VCaP (cell line): ENCODE measurements around the gene DACH1.

ENCODE experiments used
- H3K27ac ChIP-seq: fragments of 450-650 bp; 2 replicates; pipeline ENCODE4 v1.5.1; 2017
- TF ChIP-seq, protein P1 (sequence below): fragments of 450-650 bp; conservative IDR thresholded peaks from 2 replicates; pipeline ENCODE4 v1.5.1; 2017; ENCODE audit warnings: mild to moderate bottlenecking, moderate library complexity

Gene DACH1

DNA sequence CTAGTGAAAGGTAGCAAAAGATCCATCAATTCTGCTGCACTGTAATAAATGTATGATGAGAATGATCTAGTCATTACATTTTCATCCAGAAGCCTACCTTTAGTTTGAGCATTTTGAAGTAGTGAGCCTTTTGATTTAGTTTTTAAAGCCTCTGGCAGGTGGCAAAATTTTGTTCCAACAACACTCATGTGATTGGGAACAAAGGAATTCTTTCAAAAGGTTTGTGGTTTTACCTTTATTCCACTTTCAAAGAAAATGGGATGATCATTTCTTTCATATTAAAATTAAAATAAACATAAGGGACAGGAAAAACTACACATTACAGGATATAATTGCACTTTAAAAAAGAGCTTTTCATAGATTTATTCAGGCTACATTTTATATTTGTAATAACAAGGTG, 260.2 kb downstream of the DACH1 start:
- no peak overlapping the region for H3K27ac ChIP-seq
- TF ChIP-seq, protein P1, sequence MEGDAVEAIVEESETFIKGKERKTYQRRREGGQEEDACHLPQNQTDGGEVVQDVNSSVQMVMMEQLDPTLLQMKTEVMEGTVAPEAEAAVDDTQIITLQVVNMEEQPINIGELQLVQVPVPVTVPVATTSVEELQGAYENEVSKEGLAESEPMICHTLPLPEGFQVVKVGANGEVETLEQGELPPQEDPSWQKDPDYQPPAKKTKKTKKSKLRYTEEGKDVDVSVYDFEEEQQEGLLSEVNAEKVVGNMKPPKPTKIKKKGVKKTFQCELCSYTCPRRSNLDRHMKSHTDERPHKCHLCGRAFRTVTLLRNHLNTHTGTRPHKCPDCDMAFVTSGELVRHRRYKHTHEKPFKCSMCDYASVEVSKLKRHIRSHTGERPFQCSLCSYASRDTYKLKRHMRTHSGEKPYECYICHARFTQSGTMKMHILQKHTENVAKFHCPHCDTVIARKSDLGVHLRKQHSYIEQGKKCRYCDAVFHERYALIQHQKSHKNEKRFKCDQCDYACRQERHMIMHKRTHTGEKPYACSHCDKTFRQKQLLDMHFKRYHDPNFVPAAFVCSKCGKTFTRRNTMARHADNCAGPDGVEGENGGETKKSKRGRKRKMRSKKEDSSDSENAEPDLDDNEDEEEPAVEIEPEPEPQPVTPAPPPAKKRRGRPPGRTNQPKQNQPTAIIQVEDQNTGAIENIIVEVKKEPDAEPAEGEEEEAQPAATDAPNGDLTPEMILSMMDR, result no peak

DNA sequence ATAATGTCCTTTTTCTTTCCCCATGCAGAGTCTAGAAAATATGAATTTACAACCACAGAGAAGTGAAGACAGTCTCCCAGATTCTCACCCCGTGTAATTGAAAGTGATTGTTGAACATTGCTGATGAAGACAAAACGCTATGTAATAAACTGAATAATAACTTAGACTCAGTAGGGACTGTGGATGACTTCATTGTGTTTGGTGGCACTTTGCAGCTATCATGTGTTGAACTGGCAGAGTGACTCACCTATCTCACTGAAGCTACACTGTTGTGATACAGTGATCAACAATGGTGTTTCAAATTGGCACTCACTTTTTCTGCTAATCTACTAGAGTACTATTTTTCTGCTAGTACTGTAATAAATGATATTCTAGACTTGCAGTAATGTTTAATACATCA, 261.3 kb downstream of the DACH1 start:
- no peak overlapping the region for H3K27ac ChIP-seq
- TF ChIP-seq, protein P1, result no peak

DNA sequence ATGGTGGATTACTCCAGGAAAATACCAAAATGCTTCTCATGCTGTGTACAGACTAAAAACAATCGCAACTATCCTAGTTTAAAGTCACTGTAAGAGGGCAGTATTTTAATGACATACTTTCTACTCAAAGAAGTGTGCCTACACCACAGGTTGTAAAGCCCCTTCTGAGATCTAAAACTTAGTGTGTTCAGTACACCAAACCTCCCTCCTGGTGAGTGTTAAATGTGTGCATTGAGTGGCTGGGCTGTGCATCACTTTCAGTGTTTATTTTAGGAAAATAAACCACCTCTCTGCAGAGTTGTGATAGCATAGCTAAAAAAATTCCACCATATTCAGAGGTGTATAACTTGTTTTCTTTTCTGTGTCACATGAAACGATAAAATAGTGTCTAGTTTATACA, 263.7 kb downstream of the DACH1 start:
- no peak overlapping the region for H3K27ac ChIP-seq
- TF ChIP-seq, protein P1, result no peak

DNA sequence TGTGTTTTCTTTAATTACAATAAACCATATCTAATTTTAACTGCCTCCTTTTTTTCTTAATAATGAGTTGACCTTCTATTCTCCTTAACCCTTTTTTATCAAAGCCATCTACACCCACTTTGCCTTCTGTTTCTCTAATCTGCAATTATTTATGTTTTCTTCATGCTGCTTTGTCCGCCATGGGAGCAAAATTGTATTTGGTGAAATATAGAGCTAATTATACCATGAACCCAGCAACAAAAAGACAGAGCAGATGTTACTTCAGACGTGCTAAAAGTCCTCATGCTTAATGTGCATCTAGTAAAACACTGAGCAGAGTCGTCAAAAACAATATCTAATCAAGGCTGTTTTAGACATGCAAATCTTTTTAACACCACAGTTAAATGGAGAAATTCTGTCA, 264.7 kb downstream of the DACH1 start:
- no peak overlapping the region for H3K27ac ChIP-seq

DNA sequence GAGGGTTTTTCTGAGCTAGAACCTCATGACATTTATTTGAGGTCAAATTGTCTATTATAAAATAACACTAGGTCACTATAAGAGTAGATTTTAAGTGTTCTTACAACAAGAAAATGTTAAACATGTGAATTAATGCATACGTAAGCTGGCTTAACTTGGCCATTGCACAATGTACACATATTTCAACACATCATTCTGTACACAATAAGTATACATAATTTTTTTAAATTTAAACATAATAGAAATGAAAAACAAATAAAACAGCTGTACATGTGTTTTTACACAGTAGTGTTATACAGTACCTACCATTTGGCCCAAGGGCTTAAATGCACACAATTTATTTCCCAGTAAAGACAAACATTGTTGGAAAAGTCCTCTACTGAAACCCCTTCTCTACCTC, 269.9 kb downstream of the DACH1 start:
- H3K27ac ChIP-seq, result no peak overlapping the region
- TF ChIP-seq, protein P1, result no peak

More for the DNA sequence above, 264.7 kb downstream of the DACH1 start:
- TF ChIP-seq, protein P1, result no peak

DNA sequence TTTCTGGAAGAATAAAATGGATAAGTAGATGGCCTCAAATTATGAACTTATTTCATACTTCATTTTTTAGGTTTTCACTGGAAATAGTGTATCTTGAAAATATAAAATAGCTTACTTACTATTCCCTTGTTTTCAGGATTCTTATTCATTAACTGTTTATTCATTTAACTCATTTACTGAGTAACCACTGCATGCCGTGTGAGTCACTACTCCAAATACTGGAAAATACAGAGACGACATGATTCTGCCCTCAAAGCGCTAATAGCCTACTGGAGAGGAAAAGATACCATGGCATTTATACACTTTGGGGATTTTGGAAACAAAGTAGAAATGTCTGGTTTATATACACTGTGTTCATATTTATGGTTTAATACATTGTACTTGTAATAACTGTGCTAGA, 270.9 kb downstream of the DACH1 start:
- TF ChIP-seq, protein P1, result no peak
- H3K27ac ChIP-seq, result no peak overlapping the region

DNA sequence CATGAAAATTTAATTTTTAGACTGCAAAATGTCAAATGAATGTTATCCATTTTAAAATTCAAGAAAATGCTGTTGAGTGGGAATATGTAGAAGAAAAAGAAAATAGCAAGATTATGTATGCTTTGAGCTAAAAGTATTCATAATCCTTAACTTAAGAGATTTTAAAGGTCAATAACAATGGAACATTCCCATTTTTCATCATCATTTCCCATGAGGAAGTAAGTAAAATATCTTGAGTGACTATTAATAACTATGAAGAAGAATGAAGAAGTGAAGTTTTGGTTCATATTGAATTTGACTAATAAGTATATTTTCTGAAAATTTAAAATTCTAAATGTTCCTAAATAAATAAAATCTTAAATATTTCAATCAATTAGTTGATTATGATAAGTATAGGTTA, 273.4 kb downstream of the DACH1 start:
- H3K27ac ChIP-seq, result no peak overlapping the region
- TF ChIP-seq, protein P1, result no peak

DNA sequence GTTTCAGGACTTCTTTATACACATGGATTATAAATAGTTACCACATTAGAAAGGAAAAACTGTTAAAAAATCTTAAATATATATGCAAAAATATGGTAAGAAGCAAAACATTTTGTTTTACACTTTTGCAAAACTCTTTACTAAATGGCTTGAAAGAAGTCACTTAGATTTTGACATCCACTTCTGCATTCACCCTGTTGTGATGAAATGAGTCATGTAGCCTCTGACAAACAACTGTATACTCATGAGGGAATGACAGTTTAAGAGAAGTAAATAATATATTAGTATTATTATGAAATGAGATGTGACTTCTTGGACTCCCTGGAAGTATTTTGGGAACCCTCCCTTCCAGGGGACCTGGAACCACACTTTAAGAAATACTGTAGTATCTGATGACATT, 275.6 kb downstream of the DACH1 start:
- TF ChIP-seq, protein P1, result no peak
- no peak overlapping the region for H3K27ac ChIP-seq
